Activated CD4-positive, alpha-beta T cell treated with anti-CD3 and anti-CD28 coated beads, Interleukin-2, amount 50 U/mL, for 24 hours (primary cell): ENCODE measurements around the gene NUDT16L1.

Experiments
- DNase-seq, 2 donors: peaks; one replicate each; pipeline ENCODE4 v3.0.0-alpha.2; 2020; ENCODE audit warnings: low read depth in 1 of 2, low spot score in 1 of 2

NUDT16L1 gene

GRCh38 chr16:4693956-4694641 is 737 bp downstream of the NUDT16L1 start:
- DNase-seq = no peak

- no peak for DNase-seq
Observed at GRCh38 chr16:4694642-4695451, 1.5 kb downstream of the NUDT16L1 start.

GRCh38 chr16:4695473-4696171 is 2.3 kb downstream of the NUDT16L1 start:
- DNase-seq = no peak

- no peak for DNase-seq
Observed at GRCh38 chr16:4696172-4696904, 3.0 kb downstream of the NUDT16L1 start.

- DNase-seq = no peak
Observed at GRCh38 chr16:4696905-4697847, 3.8 kb downstream of the NUDT16L1 start.

- no peak for DNase-seq
Observed at GRCh38 chr16:4697848-4698291, 4.5 kb downstream of the NUDT16L1 start.

- no peak for DNase-seq
Observed at GRCh38 chr16:4698321-4699045, 5.1 kb downstream of the NUDT16L1 start.

- no peak for DNase-seq
Observed at GRCh38 chr16:4699046-4699556, 5.7 kb downstream of the NUDT16L1 start.

- no peak for DNase-seq
Observed at GRCh38 chr16:4700380-4700996, 7.1 kb downstream of the NUDT16L1 start.

- no peak for DNase-seq
Observed at GRCh38 chr16:4700997-4701743, 7.8 kb downstream of the NUDT16L1 start.

GRCh38 chr16:4701791-4702465 is 8.6 kb downstream of the NUDT16L1 start:
- DNase-seq = no peak

- DNase-seq = no peak
Observed at GRCh38 chr16:4702466-4702808, 9.1 kb downstream of the NUDT16L1 start.

- no peak for DNase-seq
Observed at GRCh38 chr16:4703906-4704305, 10.5 kb downstream of the NUDT16L1 start.

GRCh38 chr16:4704491-4704890 is 11.1 kb downstream of the NUDT16L1 start:
- DNase-seq = no peak

- no peak for DNase-seq
Observed at GRCh38 chr16:4704913-4705312, 11.6 kb downstream of the NUDT16L1 start.

- no peak for DNase-seq
Observed at GRCh38 chr16:4706871-4707270, 13.5 kb downstream of the NUDT16L1 start.

GRCh38 chr16:4709481-4709880 is 16.1 kb downstream of the NUDT16L1 start:
- DNase-seq = no peak
